GM12801 (cell line): ENCODE data around the gene KIAA0930.

ENCODE experiments used
- TF ChIP-seq, protein P1 (sequence below): IDR thresholded peaks from one replicate; pipeline ENCODE4 v1.5.1; 2011; ENCODE audit warnings: control low read depth; ENCODE audit not compliant: insufficient read length; ENCODE audit errors: extremely low read depth

The KIAA0930 gene

DNA sequence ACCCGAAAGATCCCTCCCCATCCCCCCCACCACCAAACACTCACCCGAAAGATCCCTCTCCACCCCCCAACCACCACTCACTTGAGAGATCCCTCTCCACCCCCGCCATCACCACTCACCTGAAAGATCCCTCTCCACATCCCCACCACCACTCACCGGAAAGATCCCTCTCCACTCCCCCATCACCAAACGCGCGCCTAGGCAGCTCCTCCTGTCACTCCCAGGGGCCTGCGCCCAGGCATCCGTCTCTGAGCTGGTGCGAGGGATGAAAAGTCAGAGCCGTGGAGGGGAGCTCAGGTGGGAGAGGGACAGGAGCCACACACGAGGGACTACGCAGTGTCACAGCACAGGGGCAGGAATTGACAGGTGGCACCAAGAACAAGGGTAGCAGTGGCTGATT, 11.5 kb downstream of the KIAA0930 start:
- TF ChIP-seq, protein P1, sequence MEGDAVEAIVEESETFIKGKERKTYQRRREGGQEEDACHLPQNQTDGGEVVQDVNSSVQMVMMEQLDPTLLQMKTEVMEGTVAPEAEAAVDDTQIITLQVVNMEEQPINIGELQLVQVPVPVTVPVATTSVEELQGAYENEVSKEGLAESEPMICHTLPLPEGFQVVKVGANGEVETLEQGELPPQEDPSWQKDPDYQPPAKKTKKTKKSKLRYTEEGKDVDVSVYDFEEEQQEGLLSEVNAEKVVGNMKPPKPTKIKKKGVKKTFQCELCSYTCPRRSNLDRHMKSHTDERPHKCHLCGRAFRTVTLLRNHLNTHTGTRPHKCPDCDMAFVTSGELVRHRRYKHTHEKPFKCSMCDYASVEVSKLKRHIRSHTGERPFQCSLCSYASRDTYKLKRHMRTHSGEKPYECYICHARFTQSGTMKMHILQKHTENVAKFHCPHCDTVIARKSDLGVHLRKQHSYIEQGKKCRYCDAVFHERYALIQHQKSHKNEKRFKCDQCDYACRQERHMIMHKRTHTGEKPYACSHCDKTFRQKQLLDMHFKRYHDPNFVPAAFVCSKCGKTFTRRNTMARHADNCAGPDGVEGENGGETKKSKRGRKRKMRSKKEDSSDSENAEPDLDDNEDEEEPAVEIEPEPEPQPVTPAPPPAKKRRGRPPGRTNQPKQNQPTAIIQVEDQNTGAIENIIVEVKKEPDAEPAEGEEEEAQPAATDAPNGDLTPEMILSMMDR, result no peak

GRCh38 chr22:45228401-45228754, 12.3 kb downstream of the KIAA0930 start:
- TF ChIP-seq, protein P1, result no peak

- TF ChIP-seq, protein P1, result no peak
These were observed 12.9 kb downstream of the KIAA0930 start for GRCh38 chr22:45227645-45228400.

DNA sequence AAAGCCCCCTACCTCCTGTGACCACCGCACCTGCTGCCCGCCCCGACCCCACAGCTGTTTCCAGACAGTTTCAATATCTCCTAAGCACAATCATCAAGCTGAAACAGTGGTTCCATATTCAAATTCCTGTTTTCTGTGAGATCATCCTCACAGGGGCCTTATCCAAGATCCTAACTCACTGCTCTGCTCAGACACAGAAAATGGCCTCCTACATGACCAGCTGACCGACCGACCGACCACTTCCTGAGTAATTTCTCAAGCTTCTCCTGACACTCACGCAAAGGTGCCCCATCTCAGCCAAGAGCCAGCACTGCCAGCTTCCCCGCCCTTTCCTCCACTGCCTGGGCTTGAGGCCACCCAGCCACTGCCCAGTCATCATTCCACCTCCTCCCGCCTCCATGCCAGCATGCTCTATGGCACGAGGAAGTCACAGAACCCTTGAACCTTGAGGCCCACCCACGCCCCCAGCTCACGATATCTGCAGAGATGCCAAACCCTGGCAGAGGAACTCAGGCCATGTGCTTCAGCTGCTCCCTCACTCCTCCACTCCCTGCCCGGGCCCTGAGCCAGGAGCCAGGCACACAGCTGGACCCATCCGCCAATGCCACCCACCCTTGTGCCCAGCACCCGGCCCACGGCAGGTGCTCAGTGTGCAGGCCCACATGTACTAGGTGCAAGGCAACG, 14.0 kb downstream of the KIAA0930 start:
- TF ChIP-seq, protein P1, result no peak

GRCh38 chr22:45225732-45226502, 14.8 kb downstream of the KIAA0930 start:
- TF ChIP-seq, protein P1, result no peak

DNA sequence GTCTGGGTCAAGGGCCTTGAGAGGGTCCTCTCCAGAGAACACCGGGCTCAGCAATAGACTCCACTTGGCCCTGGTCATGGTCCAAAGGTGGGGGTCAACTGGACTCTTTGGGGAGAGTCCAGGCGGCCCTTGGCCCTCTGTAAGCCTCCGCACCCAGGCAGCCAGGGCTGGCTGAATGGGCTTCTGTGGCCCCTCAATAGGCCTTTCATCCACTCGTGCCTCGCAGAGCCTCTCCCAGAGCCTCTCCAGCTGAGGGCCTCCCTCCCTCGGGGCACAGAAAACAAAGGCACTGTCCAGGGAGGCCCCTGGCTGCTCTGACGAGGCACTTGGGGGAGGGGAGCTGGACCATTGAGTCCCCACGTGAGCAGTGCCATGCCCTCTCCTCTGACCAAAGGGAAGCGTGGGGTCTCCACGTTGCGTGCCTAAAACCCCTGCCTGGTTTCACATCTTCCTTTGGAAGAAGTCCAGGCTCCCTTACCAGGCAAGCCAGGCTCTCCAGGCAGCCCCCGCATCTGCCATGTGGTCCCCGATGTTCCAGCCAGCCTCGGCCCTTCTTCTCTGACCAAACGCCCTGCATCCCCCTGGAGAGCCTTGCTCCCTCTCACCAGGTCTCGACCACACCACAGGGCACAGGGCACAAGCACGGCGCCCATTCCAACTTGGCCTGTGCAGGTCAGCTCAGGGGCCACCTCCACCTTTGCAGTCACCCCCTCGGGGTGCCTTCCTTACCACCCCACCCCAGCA, 15.5 kb downstream of the KIAA0930 start:
- TF ChIP-seq, protein P1, result no peak

- TF ChIP-seq, protein P1, result no peak
These were observed 16.4 kb downstream of the KIAA0930 start for GRCh38 chr22:45224331-45224730.
